HG03280 (cell line): ENCODE results near the gene RIMS3.

ENCODE experiments used
- ATAC-seq: cut with Tn5 transposase; IDR thresholded peaks from one replicate; pipeline ENCODE4 v1.9.1; 2021; ENCODE audit warnings: mild to moderate bottlenecking, moderate library complexity; ENCODE audit not compliant: unreplicated experiment

Gene RIMS3

DNA sequence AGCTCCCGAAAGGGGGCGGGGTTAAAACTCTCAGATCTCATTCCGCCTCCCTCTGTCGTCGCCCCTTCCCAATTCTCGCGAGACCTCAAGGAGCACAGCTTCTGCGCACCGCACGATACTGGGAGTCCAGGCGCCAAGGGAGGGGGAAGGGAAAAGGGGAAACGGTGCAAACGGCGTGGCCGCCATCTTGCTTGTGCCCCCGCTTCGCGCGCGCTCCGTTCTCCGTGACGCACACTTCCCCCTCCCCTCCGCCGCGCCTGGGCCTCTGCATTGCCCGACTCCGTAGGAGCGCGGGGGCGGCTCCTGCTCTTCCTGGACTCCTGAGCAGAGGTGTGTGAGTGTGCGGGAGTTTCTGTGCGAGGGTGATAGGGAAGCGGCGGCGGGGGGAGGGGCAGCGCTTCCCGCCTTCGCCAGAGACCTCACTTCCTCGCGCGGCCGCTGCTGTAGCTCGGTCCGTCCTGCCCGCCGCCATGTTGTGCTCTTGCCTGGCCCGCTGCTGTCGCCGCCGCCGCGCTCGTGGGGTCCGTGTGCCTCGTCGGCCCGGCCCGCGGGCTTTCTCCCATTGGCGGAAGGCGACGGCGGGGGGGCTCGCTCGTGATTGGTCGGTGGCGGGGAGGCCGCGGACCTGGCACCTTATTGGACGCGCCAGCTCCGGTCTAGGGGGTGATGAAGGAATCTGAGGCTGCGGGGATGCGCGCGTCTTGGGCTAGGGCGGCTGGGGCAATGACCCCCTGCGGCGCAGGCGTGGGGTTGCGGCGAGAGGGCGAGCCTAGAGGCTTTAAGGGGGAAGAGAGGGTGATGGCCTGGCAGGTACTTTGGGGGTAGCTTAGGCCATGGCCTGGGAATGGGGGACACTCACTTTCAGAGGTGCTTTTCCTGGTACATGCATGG lies 26.3 kb upstream of the RIMS3 start, which contains the start of gene NFYC:
NFYC (plus strand) TSS at position 167 of the 891 bp plus-strand sequence. CDS start 47,140 bp downstream, outside the sequence.
- ATAC-seq, result peak; percentile 77

DNA sequence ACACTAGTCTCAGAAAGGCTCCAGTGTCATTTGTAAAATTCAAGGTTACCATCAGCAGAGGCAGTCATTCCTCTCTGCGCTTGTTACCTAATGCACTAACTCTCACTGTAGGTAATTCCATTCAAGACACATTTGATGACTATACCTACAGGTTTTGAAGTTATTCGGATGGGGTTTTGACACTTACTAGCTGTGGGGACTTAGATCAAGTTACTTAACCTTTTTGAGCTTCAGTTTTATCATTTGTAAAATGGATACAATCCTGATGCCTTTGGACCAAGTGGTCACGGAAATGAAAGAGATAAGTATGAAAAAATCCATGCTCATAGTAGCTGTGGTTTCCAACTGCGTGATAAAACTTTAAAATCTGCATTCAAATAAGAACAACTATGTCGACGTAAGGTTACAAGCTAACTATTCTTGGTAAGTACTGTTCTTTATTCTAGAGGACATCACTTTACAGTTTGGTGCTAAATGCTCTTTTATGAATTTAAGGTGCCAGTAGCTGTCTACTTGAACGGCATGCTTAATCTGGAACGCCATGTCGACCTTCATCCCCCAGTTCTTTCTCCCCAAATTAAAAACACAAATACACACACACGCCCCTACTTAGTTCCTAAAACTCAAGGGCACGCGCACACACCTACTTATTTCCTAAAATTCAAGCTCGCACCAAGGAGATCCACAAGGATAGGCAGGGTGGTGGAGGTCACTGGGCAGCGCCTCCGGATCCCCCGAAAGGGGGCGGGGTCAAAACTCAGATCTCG lies 25.5 kb upstream of the RIMS3 start:
- no peak for ATAC-seq

DNA sequence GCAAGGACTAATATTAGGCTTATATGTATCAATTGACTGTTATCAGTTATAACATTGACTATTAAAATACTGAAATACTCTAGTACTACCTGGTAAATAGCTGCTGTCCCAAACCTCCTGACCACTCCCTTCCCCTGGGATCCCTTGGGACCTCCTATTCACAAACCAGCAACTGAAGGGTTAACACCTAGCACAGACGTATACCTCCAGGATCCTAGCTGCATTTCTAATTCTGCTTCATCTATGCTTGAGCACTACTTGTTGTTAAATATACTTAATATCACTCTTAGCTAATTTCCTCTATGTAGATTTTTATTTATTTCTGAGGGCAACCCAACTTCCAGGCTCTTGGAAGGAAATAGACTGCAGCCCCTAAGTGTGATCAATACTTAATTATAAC lies 24.3 kb upstream of the RIMS3 start:
- no peak for ATAC-seq

DNA sequence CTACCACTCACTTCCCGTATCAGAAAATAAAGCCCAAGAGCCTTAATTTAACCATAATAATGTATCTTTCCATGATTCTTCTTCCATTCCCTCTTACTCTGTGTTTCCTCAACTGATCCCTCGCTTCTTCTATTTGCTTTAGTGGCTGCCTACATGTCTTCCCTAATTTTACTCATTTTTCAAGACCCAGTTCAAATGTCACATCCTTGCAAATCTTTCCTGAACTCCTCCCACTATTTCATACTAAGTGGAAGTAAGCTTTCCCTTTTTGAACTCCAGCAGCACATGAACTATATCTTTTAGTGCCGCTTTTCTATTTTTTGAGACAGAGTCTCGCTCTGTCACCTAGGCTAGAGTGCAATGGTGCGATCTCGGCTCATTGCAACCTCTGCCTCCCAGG lies 22.2 kb upstream of the RIMS3 start:
- ATAC-seq, result no peak

DNA sequence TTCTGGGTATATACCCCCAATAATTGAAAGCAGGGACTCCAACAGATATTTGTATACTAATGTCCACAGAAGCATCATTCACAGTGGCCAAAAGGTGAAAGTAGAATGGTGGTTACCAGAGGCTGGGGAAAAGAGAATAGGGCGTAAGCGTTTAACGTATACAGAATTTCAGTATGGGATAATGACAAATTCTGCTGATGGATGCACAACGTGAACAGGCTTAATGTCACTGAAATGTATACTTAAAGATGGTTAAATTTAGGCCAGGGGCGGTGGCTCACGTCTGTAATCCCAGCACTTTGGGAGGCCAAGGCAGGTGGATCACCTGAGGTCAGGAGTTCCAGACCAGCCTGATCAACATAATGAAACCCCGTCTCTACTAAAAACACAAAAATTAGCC lies 21.6 kb upstream of the RIMS3 start:
- ATAC-seq, result no peak

DNA sequence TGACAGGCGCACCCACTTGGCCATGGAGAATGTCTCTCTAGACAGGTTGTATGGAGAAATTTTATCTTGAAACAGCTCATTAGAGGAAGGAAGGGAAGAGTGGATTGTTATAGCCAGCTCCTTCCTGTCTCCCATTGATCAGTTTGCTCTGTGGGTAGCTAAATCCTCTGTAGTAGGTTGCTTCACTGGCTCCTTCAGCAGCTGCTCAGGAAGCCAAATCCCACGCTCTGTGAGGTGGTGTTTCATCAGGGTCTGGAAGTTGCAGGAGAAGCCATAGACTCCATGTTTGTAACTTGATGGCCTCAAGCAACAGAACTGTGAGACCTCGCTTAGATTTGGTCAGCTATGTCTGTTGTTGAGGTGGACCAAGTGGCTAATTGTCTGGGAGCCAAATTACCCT lies 19.2 kb upstream of the RIMS3 start:
- no peak for ATAC-seq

DNA sequence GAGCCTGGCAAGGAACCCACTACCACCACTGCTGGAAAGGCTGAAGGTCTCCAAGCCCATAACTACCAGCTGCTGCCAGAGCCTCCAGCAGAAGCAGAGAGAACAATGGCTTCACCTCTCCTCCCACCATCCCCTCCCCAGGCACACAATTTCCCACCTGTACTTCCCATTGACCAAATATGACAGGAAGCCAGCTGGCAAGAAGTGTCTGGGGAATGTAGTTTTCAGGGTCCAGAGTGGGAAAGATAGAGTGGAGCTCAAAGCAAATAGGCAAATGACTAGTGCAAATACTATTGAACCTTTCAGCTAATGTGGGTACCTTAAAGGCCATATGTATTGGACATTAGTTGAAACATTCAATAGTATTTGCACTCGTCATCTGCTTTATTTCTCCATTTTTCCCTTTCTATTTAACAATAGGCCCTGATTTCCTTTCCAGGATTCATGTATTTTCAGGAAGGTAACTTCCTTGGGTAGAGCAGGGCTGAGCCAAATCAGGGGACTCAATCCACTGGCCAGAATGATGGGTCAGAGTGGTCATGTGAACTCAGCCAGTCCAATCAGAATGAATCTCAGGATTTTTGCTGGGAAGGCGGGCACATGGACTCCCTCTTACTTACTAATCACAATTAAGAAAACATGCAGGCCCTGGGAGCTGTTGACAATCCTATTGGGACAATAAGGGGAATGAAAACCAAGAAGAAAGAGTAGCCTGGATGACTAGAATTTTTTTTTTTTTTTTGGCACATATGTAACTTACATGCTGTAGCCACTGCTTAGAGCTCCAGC lies 13.9 kb upstream of the RIMS3 start:
- ATAC-seq, result no peak

DNA sequence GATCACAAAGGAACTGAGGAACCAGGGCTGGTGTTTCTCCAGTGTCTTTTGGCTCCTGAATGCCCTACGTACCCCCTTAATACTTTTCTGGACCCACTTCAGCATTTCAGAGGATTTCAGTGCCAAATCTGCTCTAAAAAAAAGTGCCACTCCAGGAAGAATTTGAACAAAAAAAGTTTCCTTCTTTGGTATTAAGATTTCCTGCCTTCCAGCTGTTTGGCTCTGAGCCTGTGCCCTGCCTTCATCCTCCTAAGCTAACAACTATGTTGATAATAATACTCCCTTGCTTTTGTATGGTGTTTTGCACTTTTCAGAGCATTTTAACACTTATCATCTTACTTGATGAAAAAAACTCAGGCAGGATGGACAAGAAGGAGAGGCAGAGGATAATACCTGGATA lies 11.0 kb upstream of the RIMS3 start:
- no peak for ATAC-seq

DNA sequence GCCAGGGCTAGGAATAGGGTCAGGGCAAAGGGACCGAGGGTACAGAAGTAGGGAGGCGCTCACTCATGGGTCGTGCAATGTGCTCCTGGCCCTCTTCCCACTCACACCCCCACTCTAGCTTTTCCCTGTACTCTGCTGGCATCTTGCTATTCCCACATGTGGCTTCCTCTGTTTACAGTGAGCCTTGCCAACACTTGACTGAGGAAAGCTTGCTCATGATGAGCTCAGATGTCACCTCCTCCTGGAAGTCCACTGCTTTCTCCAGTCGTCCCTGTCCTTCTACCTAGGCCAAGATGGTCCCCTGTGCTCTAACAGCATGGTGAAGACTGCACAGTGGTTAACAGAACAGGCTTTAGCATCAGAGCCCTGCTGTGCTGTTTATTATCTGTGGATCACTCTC lies 8.0 kb upstream of the RIMS3 start:
- no peak for ATAC-seq

DNA sequence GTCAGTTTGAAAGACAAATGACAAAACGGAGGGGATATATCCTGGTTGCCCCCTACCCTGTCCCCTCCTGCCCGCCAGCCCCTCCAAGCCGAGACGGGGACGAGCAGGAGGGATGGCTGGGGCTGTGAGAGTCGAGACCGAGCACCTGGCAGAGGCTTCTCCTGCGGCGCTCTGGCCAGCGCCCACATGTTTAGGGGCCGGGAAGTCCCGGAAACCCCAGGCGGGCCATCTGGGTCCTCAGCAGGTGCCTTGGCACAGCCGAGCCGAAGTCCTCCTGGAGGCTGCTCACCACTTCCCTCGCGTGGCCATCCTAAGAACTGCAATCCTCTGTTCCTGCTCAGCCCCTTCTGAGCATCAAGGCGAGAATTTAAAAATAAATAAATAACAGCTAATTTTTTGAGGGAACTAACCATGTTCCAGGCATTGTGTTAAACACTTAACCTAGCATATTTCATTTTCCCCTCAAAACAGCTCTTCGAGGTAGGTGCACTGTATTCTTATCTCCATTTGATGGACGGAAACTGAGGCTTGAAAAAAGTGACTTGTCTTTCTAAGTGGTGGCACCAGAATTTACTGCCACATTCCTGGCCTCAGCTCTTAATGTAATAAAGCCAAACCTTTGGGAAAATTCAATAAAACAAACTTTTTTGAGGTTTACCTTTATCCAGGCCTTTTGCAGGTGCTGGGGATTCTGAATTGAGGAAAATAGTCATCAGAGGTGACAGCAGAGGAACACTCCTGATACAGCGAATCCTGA lies 3.5 kb upstream of the RIMS3 start:
- peak; percentile 64 for ATAC-seq

DNA sequence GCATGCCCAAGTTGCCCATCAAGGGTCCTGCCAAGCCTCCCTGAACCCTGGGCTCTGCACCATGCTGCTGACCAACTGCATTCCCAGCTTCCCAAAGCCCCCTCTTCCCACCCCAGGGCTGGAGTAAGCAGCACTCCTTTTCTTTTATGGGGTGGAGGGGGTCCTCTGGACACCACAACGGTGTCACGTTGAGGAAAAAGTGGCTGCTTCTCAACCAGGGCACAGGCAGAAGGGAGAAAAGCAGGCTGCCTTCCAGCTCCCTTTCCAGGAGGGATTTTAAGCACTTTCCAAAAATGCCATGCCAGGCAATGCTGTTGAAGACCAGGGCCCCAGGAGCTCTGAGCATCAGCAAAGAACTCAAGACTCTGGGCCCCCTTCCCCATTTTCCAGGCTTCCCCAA lies 691 bp downstream of the RIMS3 start:
- no peak for ATAC-seq

DNA sequence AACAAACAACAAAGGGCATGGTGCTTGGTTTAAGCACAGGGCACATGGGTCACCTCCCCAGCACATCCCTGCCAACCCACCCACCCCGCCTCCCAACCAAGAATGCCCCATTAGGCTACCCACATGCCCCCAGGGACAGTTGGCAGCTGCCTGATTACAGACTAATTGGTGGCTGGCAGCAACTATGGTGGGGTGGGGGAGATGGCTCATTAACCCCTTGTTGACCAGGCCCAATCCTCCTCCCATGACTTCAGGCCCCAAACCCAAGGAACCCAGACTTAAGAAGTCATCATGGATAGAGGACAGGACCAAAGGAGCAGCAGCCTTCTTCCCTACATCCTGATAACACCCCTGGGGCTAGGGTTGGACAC lies 1.3 kb downstream of the RIMS3 start:
- no peak for ATAC-seq

DNA sequence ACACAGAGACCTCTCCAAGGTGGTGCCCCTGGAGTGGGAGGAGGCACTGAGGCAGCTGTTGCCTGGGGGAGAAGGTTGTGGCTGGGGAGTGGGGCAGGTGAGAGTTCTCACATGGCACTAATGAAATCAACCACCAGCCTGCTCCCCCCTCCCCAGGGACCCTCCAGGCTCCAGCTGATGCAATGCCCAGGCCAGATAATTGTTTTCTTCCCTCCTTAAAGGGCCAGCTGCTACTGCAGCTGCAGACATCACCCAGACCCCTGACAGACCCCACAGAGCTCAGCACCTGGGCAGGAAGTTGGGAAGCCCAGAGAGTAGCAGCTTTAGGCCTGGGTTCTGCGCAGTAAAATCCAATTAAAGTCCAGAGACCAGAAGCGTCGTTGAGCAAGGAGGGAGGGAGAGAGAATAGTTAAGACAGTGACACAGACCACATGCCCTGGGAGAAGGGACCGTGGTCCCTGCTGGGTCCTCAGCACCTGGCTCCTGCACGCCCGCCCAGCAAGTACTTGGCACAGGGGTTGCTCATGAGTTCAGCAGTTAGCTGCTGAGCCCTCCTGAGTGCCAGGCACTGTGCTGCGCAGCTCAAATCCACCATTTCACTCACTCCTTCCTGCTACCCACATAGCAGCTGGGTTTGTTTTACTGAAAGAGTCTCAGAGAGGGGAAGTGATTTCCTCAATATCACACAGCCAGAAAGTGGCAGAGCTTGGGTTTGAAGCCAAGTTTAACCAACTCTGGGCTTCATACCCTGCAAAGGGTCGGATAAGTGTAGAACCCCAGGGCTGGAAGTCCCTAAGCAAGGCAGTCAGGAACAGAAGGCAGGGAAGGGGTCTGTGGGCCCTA lies 1.9 kb downstream of the RIMS3 start:
- no peak for ATAC-seq

DNA sequence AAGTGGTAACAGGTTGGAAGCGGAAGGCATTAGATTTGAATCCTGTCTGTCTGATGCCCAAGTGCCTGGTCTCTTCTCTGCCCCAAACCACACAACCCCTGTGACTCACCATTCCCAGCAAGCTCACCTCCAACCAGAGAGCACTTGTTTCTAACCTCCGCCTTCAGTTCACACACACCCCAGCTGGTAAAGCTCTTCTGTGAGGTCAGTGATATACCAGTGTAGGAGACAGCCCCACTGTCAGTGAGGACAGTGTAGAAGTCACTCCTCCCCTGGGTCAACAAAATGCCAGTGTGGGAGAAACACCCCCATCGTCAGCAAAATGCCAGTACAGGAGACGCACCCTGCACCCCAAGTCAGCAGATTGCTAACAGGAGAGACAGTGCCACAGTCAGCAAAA lies 2.6 kb downstream of the RIMS3 start:
- ATAC-seq, result no peak

DNA sequence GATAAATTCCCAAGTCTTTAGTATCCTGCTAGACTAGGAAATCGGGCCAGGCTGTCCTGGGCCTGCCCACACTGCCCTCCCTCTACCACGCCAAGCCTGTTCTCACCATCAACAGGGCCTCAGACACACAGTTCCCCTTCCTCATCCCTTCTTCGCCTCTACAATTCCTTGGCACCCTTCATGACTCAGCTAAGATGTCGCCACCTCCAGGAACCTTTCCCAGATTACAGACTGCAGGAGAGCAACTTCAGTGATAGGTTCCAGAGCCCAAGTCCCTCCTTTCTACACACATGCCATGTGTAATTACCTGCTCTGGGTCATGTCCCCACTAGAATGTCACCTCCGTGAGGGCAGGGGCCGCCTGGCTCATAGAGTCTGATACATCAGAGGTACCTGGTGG lies 3.3 kb downstream of the RIMS3 start:
- no peak for ATAC-seq

DNA sequence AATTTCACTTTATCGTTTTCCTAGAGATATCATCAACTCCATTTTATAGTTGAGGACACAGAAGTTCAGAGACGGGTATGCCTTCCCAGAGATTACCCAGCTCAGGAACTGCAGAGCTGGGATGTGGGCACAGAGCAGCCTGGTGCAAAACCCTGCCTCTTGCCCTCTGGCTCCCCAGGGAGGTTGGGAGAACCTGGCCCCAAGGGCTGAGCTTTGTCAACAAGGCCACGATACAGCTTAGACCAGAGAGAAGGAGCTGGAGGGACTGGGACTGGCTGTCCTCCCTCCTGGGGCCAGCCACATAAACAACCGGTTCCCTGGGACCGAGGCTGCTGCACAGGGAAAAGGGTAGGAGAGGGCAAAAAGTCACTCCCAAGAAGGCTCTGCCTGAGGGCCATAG lies 3.8 kb downstream of the RIMS3 start:
- no peak for ATAC-seq

DNA sequence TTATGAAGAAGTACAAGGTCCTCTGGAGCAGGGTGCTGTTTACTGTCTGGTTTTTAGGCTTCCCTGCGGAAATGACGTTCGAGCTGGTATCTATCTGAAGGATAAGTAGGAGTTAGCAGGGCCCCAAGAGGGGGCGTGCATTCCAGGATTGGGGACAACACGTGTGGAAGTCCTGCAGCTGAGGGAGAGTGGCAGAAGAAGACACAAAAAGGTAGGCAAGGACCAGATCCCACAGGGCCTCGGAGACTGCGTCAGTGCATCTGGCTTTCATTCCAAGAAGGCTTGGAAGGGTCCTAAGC lies 5.9 kb downstream of the RIMS3 start:
- ATAC-seq, result no peak

DNA sequence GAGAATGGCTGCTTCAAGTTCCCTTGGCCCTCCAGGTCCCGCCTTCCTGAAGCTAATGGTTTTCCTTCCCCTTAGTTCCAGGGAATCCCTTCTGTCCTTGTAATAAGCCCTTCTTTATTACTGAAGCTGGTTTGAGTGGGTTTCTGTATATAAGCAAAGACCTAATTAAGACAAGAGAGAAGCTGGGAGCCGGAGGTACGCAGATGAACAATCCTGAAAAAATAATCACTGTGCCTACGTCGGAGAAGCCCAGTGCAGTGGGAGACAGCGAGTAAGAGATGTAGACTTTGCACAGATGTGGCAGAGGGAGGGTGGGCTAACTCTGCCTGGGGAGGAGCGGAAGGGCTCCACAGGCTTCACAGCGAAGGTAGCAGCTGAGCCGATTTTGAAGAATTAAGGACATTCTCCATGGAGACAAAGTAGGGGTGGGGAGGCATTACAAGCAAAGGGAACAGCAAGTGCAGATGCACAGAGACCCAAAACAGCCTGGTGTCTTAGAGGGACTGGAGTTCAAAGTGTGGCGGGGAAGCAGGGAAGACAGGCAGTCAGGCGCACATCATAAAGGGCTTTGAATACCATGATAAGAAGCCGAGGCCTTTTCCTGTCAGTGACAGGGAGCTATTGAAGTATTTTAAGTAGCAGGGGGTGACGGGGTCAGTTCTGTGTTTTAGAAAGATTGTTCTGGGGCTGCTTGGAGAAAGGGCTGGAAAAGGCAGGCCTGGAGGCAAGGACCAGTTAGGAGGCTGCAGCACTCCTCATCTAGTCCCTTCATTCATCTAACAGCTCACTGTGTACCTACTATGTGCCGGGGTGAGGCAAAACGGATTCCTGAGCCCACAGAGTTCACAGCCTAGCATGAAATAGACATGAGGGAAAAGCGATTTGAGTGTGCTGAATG lies 6.5 kb downstream of the RIMS3 start:
- ATAC-seq, result no peak

DNA sequence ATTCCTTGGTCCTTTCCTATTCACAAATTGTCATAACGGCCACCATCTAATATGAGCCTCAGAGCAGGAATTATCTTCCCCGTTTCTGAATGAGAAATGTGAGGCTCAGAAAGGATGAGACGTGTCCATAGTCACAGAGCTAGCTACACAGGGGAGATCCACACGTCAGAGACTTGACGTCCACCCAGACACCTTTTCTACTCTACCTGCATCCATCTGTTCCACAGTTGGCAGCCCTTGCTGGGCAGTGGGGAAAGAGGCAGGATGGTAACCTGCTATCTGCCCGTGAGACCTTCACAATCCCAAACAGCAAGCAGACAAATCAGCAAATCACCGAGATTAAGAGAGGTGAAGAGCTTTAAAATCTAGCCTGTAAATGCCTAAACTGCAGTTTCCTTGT lies 8.4 kb downstream of the RIMS3 start:
- ATAC-seq, result no peak
